ENCODE measurements around the gene IQSEC1.

IQSEC1 gene

GRCh38 chr3:13003608-13004007 is 69.6 kb downstream of the IQSEC1 start:
- DNase-seq (ENCODE audit: low read depth in 2 of 3, low spot score in 2 of 3) = no peak

GRCh38 chr3:13002398-13003124 is 70.7 kb downstream of the IQSEC1 start:
- DNase-seq (ENCODE audit: low read depth in 2 of 3, low spot score in 2 of 3) = no peak

- DNase-seq (ENCODE audit: low read depth in 2 of 3, low spot score in 2 of 3) = no peak
Measured at GRCh38 chr3:12999147-13000140, 73.8 kb downstream of the IQSEC1 start.

- DNase-seq (ENCODE audit: low read depth in 2 of 3, low spot score in 2 of 3) = no peak
Measured at GRCh38 chr3:12998648-12999047, 74.6 kb downstream of the IQSEC1 start.

GRCh38 chr3:12997387-12997786 is 75.8 kb downstream of the IQSEC1 start:
- DNase-seq (ENCODE audit: low read depth in 2 of 3, low spot score in 2 of 3) = no peak

GRCh38 chr3:12996181-12996506 is 77.1 kb downstream of the IQSEC1 start:
- DNase-seq (ENCODE audit: low read depth in 2 of 3, low spot score in 2 of 3) = no peak

GRCh38 chr3:12995389-12996180 is 77.6 kb downstream of the IQSEC1 start:
- no peak for DNase-seq (ENCODE audit: low read depth in 2 of 3, low spot score in 2 of 3)

GRCh38 chr3:12994607-12995388 is 78.4 kb downstream of the IQSEC1 start:
- peak; percentile 75 to 86 (median 82) for DNase-seq (ENCODE audit: low read depth in 2 of 3, low spot score in 2 of 3)

GRCh38 chr3:12994357-12994606 is 78.9 kb downstream of the IQSEC1 start:
- DNase-seq (ENCODE audit: low read depth in 2 of 3, low spot score in 2 of 3) = no peak

GRCh38 chr3:12993517-12994356 is 79.5 kb downstream of the IQSEC1 start:
- no peak for DNase-seq (ENCODE audit: low read depth in 2 of 3, low spot score in 2 of 3)

- DNase-seq (ENCODE audit: low read depth in 2 of 3, low spot score in 2 of 3) = no peak
Measured at GRCh38 chr3:12992629-12993516, 80.4 kb downstream of the IQSEC1 start.

- no peak for DNase-seq (ENCODE audit: low read depth in 2 of 3, low spot score in 2 of 3)
Measured at GRCh38 chr3:12991861-12992281, 81.4 kb downstream of the IQSEC1 start.

GRCh38 chr3:12991481-12991837 is 81.8 kb downstream of the IQSEC1 start:
- DNase-seq (ENCODE audit: low read depth in 2 of 3, low spot score in 2 of 3) = no peak

- no peak for DNase-seq (ENCODE audit: low read depth in 2 of 3, low spot score in 2 of 3)
Measured at GRCh38 chr3:12990781-12991480, 82.3 kb downstream of the IQSEC1 start.

- no peak for DNase-seq (ENCODE audit: low read depth in 2 of 3, low spot score in 2 of 3)
Measured at GRCh38 chr3:12990306-12990705, 82.9 kb downstream of the IQSEC1 start.

- DNase-seq (ENCODE audit: low read depth in 2 of 3, low spot score in 2 of 3) = no peak
Measured at GRCh38 chr3:12988728-12989454, 84.3 kb downstream of the IQSEC1 start.

GRCh38 chr3:12987602-12988001 is 85.6 kb downstream of the IQSEC1 start:
- DNase-seq (ENCODE audit: low read depth in 2 of 3, low spot score in 2 of 3) = no peak

GRCh38 chr3:12986986-12987385 is 86.2 kb downstream of the IQSEC1 start:
- no peak for DNase-seq (ENCODE audit: low read depth in 2 of 3, low spot score in 2 of 3)

Measured in activated CD8-positive, alpha-beta memory T cell treated with anti-CD3 and anti-CD28 coated beads for 48 hours (primary cell).